NCI-H1694 treated with DMSO at 0.1 percent for 48 hours (cell line): ENCODE measurements around the gene PIP4P1.

Experiments used
- DNase-seq: peaks from one replicate; lab custom pipeline; 2025; lab: John Stamatoyannopoulos, UW

PIP4P1 gene

DNA sequence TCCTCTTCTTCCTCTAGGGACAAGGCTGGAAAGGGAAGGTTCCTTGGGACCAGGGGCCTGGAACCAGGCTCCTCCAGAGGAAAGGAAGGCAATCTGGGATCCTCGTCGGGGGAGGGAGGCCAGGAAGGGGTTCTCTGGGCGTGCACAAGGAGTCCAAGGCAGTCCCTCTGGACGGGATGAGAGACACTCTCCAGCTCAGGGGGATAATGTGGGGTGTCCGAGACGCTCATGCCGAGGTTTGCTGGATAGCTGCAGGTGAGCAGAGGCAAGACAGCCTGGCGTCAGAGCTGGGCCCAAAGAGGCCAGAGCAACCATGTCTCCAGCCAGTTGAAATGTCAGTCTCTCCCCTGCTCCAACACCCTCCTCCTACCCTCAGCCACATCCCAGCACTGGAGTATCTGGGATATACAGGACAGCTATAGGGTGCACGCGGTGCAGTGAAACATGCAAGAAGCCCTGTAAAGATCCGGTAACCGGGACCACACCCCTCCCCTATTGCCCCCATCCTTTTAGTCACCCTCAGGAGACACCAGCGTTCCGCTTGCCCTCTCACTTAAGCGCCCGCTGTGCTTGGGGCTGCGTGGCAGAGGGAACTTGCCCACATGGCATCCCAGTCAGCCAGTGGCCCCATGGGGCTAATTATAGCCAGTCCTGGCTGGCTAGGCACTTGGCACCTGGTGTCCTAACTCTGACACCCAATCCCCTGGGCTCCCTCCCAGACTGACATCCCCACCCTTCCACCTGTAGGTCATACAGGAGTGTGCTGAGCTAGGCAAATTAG is 25.5 kb downstream of the PIP4P1 start, which contains the start of gene KLHL33:
Gene KLHL33, minus strand, starts transcription at position 585 of the 781 bp plus-strand sequence. Its CDS starts 355 bp downstream, at position 230.
- DNase-seq: no peak

DNA sequence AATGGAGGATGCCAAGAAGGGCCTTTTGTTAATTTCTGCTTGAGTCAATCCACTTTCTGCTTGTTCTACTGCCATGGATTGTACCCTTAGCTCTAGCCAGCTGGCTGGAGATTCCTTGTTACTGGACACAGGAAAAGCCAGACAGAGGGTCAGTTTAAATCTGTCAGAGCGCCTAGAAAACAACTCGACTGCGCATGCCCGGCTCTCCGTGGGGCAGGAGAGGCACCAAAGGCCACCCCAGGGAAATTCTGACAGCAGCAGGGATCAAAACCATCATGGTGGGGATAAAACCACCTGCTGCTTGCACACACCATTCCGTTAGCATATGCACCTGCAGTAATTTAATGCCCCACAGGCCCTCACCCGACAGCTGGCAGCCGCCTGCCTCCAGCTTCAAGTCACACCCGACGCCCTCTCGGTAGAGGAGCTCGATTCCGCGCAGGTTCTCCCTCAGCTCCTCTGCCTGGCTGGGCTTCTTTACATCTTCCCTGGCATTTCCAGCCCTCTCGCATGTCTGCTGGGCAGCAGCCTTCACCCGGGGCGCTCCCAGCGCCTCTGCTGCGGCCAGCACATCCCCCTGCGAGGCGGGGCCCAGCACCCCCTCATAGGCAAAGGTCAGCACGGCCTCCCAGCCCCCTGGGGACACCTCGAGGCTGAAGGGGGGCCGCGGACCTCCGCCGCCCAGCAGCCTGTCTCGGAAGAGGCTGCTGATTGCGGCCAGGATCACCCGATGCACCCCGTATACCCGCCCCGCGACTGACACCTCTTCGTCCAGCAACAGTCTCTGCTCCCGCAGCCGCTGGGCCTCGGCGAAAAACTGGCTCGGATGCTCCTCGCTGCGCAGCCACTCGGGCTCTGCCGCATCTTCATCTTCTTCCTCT is 26.3 kb downstream of the PIP4P1 start:
- no peak for DNase-seq

DNA sequence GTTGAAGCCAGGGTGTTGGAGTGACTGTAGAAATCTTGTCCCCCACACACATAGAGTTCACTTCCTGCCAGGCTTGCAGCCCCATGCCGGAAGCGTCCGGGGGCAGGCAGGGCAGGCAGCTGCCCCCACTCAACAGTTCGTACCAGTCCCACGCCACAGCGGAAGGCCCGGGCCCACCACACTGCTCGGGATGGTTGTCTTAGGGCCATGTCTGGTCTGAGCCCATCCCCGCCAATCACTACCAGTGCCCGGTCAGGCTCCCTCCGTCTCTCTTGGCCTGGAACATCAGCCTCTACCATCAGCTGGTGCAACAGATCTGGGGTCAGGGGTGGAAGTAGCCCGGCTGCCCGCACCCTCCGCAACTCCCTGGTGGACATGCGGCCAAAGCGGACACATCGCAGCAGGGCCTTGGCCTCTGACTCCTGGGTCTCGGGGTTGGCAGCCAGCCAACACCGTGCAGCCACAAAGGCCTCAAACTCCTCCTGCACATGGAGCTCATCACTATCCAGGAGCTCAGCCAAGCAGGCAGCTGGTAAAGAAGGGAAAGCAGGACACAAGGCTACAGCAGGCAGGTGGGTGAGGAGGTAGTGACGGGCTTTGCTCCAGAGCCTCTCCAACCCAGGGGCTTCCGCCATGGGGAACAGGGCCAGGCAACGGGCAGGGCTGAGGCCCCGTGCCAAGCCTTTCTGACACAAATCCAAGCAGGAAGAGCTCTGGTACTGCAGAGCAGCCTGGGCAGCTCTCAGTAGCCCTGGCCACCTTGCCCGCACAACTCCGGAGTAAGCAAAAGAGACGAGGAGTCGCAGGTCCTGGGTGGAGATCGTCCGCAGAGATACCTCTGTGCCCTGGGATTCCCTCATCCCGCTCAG is 31.2 kb downstream of the PIP4P1 start:
- peak; percentile 21 for DNase-seq

DNA sequence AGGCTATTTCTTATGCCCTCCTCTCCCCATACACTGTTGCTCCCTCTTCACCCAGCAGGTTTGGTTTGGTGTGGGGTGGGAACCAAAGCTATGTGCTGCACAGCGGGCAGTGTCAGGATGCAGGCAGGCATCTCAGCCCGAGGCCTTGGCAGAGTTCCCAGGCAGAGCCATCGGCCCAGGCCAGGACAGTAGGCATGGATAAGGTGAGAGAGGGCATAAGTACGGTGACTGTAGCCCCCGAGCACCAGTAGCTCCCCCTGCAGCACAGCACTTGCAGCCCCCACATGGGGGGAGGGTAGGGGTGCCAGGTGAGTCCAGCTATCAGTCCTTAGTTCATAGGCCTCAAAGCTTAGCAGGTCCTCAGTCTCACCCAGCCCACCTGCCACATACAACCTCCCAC is 32.4 kb downstream of the PIP4P1 start:
- DNase-seq: no peak

DNA sequence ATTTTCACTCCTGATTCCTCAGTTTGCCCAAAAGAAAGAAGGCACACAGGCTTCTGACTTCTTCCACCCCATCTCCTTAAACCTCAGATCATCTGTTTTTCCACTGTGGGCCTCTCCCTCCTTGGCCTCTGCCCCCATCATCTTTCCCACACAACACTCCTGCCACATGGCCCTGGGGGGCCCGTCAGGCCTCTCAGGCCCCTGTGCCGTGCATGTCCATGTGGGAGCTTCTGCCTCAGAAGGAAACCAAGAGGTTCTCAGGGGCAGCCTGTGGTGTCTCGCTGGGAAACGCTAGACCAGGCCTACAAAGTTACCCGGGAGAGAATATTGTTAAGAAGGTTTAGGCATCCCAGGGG is 33.2 kb downstream of the PIP4P1 start:
- DNase-seq: no peak

DNA sequence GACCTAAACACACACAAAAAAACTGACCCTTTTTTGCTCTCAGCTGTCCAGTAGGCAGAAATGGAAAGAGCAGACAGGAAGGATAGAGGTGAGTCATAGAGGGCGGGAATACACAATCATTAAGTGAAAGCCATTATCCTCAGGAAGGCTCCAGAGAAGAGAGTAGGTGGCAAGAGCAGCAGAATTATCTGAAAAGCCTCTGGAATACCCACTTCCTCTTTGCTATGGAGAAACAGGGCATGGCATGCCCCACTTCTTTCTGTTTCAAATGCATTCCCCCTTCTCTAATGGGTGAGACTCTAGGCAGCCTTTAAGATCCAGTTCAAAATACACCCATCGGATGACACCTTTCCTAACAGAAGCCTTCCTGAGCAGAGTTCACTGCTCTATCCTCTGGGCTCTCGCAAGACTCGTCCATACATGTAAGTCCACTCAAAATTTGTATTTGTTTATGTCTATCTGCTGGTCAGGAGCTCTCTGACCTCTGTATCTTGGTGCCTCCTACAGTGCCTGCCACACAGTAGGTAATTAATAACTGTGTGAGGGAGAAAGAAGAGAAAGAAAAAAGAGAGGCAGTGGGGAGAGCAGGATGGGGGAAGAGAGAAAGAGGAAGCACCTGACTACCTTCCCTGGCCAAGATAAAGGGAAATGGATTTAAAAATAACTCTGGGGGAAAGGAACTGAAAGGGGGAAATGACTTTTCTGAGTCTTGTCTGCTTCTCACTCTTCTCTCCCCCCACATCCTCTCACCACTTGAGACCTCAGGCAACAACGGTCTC is 33.8 kb downstream of the PIP4P1 start:
- no peak for DNase-seq

DNA sequence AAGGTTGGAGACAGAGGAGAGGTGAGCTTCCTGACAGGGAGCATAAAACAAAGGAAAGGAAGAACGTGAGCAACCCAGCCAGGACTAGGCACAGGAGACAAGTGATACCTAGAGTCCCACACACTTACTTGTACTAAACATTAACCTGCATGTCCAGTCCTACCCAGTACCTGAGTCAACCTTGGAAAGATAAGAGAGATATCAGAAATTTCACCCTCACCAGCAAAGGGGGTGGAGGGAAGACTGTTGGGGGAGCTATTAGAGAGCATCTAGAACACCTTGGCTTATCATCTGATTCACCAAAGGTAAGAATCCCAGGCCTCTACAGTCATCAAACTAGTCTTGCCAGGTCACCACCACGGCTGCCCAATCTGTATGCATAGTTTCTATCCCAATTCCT is 36.4 kb downstream of the PIP4P1 start:
- DNase-seq: no peak

DNA sequence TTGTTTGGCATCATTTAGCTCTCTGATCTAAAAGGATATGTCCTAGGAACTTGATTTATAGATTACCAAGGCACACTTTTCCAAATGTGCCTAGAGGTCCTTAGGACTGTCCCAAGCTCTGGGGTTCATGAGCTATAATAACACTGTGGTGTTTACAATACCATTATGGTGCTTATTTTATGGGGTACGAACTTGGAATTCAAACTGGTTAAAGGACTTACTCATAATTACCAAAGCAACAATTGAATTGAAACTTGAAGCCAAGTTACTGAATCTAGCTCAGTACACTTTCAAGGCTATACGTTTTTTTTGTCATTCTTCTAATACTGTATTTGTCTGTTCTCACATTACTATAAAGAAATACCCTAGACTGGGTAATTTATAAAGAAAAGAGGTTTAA is 38.3 kb downstream of the PIP4P1 start:
- DNase-seq: no peak

DNA sequence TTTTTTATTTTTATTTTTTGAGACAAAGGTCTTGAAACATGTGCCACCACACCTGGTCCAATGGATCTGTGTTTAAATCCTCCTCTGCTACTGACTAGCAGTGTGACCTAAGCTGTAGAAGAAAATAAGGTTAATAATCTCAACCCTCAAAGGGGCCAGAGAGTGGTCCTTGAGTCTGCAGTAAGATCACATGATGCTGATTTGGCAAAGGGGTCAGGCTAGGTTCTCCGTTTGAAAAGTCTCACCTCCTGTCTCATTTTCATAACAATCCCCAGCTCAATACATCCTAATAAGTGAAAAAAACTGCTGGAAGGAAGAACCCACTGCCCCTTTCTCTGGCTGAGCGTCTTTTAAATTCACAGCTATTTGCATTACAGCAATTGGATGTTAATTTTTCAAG is 40.0 kb downstream of the PIP4P1 start:
- DNase-seq: no peak

DNA sequence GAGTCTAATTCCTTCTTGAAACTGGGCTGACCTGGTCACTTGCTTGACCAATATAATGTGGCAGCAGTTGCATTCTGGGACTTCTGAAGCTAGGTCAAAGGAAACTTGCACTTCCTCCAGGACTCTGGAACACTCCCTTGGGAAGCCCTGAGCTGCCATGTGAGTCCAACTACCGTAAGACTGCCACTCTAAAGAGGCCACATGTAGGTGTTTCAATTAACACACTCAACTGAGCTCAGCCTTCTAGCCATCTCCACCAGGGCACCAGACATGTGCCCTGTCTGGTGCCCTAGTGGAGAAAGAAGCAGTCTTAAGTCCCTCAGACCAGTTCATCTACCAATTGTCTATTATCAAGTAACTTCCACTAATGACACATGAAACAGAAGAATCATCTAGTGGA is 41.8 kb downstream of the PIP4P1 start:
- no peak for DNase-seq

DNA sequence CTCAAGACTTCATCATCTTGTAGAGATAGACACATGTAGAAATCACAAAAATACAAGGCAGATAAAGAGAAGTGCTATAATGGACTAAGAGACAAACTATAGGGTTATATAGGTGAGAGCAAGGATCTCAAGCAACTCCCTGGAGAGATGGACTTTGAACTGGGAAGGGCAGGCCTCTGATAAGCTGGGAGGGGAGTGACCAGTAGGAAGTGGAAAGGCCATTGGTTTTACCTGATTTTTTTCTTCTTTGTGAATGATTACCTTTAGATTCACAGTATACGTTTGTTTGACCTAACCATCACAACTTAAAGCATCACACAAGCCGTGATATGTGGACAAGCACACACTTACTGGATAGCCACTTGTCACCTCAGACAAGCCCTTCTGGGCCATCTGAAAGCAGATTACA is 42.7 kb downstream of the PIP4P1 start:
- no peak for DNase-seq

DNA sequence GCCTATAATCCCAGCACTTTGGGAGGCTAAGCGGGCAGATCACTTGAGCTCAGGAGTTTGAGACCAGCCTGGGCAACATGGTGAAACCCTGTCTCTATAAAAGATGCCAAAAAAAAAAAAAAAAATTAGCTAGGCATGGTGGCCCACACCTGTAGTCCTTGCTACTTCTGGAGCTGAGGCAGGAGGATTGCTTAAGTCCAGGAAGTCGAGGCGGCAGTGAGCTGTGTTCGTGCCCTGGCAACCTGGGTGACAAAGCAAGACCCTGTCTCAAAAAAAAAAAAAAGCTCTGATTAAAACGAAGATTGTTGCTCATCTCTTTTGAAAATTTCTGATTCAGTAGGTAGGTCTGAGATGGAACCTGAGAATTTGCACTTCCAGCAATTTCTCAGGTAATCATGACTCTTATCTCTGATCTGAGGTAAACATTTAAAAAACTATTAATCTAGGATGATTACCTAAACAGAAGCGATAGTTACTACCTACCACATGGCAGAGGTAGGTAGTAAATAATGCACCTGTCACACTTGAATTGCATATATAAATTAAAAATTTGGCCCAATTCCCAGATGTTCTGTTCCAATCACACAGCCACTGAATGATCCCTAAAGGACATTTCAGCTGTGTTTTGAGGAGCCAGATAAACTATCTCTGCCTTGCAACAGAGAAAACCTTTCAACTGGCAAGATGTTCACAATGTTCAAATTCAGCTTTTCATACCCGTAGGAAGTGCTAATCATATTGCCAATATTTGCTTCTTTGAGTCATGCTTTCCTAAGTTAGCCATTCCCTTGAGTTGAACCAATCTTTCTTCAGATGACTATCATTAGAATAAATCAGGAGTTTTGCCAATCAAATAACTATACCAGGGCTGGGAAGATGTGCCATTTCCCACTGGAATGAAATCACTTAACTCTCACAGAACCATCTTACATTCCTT is 43.7 kb downstream of the PIP4P1 start:
- no peak for DNase-seq

DNA sequence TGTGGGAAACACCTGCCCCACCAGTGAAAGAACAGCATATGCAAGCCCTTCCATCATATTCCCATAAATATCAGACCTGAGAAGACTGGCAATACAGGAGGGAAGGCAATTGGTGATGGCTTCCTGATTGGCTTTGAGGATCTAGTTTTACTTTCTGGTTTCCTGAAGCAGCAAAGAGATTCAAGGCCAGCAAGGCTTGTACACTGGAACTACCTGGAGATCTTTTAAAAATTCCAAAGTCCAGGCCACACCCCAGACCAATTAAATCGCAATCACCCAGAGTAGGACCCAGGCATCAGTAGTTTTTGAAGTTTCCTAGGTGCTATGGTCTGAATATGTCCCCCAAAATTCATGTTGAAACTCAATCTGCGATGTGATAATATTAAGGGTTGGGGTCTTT is 45.0 kb downstream of the PIP4P1 start:
- DNase-seq: no peak

DNA sequence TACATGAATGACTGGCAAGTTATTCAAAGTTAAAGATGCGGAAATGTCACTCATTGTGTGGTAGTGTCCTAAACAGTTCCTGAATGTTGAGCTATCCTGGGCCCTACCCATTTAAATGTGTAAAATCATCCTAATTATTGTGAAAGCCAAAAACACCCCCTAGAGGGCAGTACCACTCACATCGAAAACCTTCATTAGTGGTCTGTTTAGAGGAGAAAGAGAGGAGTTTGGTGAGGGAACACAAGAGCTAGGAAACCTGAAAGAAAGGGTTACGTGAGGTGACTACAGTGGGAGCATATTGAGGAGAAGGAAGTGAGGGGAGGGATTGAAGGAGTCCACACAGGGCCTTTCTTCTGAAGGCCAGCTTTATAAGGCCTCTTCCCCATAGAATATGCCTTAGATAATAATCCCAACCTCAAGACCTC is 45.4 kb downstream of the PIP4P1 start:
- peak; percentile 82 for DNase-seq

DNA sequence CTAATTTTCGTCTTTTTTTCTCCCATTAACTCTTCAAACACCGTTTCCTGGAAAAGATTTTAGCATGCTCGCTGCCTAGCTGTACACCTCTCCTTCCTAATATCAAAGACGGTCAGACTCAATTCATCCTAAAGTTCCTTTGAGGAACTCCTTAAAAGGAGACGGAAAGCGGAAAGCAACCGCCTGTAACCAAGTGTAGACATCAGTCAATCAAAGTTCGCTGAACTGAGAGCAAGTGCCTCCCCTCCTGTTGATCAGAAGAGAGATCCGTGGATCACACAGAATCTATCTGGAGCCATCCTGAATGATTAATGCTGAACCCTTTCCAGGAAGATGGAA is 47.5 kb downstream of the PIP4P1 start:
- DNase-seq: peak; percentile 43

DNA sequence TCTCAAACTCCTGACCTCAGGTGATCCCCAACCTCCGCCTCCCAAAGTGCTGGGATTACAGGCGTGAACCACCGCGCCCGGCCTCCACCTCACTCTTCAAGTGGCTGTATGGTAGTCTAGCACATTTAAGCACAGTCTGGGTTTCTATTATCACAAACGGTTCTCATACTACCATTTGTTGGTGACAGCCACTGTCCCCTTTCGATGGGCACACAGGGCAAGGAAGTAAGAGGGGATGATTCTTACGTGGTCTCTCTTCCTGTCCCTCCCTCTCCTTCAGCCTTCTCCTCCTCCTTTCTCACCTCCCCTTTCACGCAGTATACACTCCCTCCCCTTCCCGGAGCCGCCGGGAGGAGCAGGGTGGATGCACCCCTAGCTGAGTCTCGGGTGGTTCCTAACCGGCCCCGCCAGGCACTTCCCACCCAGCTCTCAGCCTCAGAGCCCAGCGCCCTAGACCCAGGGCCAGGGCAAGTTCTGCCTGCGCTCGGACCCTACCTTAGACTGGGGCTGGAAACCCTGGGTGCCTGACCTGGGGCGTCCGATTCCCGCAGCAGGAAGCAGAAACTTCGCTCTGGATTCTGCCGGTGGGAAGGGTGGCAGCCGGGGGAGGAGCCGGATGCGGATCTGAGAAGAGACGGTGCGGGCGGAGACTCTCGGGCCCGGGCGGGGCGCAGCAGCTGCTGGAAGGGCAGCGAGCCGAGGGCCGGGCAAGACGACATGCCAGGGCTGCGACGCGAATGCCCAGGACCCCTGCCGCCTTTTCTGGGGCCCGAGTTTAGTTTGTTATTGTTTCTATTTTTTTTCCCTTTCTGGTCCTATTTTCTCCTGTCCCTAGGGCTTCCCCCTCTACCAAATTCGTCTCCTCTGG is 48.1 kb downstream of the PIP4P1 start, which contains the start of gene TEP1:
Gene TEP1, minus strand, starts transcription at position 626 of the 868 bp plus-strand sequence. CDS start 5,062 bp downstream, outside the sequence.
- peak; percentile 72 for DNase-seq

DNA sequence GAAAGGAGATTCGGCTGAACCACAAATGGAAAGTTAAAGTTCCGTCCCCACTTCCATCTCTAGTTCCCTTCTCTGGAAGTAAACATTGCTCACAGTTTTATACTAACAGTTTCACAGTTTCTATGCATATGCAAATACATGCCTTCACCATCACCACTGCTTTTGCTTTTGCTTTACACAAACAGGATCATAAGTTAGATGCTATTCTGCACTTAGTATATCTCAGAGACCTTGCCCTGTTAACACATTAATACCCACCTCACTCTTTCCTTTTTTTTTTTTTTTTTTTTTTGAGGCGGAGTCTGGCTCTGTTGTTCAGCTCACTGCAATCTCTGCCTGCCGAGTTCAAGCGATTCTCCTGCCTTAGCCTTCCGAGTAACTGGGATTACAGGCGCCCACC is 48.8 kb downstream of the PIP4P1 start:
- DNase-seq: peak; percentile 3

DNA sequence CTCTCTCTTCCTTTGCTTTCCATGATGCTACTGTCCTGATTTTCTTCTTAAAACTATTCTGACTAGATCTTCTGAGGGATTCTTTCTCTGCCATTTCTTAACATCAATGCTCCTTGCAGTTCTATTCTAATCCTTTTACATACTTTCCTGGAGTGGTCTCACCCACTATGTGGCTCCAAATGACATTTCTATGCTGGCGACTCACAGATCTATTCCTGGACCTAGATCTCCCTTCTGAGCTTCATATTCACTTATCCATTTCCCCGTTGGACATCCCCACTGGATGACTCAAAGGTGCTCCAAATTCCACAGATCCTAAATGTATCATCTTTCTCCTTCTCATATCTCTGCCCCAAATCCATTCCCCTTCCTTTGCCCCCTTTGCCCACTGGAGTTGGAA is 52.0 kb downstream of the PIP4P1 start:
- no peak for DNase-seq
